ENCODE results near the gene ASB8.
A peak's percentile ranks its signal among the peaks of the same experiment; 100 is the strongest.

Gene ASB8, protein sequence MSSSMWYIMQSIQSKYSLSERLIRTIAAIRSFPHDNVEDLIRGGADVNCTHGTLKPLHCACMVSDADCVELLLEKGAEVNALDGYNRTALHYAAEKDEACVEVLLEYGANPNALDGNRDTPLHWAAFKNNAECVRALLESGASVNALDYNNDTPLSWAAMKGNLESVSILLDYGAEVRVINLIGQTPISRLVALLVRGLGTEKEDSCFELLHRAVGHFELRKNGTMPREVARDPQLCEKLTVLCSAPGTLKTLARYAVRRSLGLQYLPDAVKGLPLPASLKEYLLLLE

DNA sequence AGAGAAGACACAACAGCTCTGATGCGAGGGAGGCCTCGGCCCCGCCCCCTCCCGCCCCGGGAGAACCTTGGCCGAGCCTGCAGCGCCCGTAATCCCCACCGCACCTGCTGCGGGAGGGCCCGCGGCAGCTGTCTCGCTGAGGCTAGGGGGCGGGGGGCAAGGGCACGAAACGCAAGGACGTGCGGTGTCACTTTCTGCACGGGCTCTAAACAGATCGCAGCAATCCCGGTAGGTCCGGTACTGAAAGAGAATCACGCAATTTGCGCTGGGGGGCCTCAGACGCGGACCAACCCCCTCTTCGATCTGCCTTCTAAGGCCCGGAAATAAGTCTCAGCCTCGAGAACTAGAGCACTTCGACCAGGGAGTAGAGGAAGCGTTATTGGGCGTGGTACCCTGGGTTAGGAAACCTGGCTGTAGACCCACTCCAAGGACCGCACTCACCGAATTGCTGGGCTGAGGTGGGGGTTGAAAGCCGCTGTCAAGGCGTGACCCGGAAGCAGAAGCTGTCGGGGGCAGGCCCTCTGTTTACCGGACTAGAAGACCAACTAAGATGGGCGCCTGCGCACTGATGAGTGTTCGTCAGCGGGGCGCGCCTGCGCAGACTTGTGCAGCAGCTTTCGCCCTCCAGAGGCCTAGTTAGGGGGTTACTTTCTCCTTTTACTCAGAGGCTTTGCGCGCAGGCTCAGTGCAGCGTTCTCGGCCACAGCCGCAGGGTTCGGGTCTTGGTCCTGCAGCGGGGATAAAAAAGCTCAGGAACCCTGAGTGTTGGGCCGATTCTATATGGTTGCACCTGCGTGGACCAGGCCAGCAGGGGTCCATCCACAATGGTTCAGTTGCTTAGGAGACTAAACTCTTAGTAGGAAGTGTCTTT lies at the start of gene ASB8:
Gene ASB8 (minus strand): TSS at position 498 of the 871 bp plus-strand sequence. CDS start 4,019 bp downstream, outside the sequence.
- peak; percentile 98 for DNase-seq (ENCODE audit: low read depth in 2 of 2)

DNA sequence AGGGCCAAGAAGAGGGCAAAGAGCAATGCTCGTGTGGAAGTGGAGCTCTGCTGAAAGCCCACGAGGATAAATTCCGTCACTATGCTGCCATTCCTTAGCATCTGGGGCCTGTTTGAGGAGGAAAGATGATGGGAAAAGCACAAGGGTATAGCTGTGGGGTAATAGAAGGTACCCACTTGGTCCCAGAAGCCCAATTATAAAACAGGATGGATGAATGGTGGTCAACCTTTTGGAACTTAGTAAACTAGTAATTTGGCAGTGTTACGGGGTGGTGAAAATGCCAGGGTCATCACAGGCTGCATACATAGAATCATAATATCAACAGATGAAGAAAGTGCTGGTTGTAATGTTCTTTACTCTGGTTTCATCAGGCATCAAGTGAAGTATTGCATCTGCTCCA lies 45.9 kb upstream of the ASB8 start, which contains the start of gene OR10AD1:
Gene OR10AD1 (minus strand): TSS at position 101 of the 400 bp plus-strand sequence. CDS start 0 bp downstream, at position 101.
- DNase-seq (ENCODE audit: low read depth in 2 of 2) = no peak

DNA sequence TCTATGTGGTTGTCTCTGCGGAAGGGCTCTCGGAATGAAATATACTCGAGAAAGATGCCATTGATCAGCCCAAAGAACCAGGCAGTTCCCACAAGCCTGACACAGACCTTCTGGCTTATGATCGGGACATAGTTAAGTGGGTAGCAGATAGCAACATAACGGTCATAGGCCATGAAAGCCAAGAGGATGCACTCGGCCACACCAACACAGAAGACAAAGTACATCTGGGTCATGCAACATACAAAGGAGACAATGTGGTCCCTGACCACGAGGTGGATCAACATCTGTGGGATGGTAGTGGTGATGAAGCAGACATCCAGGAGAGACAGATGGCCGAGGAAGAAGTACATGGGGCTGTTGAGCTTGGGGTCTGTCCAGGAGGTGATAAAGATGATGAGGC lies 45.5 kb upstream of the ASB8 start:
- no peak for DNase-seq (ENCODE audit: low read depth in 2 of 2)

DNA sequence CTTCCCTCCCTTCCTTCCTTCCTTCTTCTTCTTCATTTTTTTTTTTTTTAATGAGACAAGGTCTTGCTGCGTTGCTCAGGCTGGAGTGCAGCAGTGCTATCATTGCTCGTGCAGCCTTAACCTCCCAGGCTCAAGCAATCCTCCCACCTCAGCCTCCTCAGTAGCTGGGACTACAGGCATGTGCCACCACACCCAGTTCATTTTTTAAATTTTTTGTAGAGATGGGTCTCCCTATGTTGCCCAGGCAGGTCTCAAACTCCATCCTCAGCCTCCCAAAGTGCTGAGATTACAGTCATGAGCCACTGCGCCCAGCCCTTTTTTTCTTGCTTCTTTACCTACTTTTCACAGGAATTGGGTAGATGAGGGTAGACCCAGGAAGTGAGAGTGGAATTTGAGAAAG lies 44.2 kb upstream of the ASB8 start:
- no peak for DNase-seq (ENCODE audit: low read depth in 2 of 2)

DNA sequence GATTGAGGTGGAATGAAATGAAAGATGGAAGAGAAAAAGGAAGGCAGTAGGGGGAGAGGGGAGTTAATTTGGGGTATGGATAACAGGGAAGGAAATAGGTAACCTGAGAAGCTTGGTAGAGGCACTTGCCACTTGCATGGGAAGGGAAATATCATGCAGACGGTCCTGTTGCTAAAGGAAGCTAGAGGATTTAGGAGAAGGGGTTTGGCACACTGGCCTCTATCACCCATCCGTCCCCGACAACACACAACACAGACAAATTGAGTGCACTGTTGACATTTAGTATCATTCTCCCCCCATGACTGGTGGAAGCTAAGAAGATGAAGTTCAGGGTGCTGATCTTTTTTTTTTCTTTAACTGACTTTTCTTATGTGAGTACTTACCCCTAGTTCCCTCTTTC lies 43.8 kb upstream of the ASB8 start:
- DNase-seq (ENCODE audit: low read depth in 2 of 2) = no peak

DNA sequence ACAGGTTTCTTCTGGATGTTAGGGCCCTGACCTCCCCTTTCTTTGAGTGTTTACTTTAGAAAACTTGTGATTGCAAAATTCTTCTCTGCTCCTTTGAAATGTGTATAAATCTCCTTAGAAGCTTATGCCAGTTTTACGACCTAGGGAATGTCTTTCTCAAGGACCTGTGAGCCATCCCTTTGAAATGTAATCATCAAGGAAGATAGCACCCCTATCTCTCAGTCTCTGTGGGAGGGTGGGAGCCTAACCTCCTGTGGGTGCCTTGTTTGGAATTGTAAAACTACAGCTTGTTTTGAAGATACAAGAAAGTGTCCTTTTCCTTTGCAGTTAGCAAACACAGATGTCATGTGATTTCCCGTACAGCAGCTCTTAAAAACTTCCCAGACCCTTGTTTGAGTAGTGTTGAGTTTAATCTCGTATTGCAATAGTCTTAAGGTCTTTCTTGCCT lies 42.5 kb upstream of the ASB8 start:
- DNase-seq (ENCODE audit: low read depth in 2 of 2) = no peak

DNA sequence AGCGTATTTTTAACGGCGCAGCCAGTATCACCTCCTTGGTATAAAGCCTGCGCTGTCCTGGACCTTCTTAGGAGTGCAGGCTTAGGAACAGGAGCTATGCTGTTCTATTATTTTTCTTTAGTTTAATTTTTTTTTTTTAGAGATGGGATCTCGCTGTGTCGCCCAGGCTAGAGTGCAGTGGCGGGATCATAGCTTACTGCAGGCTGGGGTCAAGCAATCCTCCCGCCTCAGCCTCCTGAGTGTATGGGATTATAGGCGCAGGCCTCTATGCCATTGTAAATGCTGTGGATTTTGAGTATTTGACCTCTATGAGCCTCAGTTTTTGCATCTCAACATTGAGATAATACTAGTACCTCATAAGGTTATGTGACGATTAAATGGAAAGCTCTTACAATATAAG lies 41.7 kb upstream of the ASB8 start:
- DNase-seq (ENCODE audit: low read depth in 2 of 2) = no peak

DNA sequence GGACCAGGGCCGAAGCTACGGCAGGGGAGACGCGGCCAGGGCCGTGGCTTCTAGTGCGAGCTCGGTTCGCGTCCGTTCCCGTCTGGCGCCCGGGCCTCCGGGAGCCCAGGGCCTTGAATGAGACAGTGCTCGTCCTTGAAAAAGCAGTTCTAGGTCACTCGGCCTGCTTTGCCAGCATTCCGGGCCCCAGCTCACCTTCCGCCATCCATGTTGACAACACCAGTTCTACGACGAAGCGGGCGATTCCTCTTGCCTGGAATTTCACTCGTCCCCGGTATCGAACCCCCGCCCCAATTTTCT lies 41.3 kb upstream of the ASB8 start:
- no peak for DNase-seq (ENCODE audit: low read depth in 2 of 2)

DNA sequence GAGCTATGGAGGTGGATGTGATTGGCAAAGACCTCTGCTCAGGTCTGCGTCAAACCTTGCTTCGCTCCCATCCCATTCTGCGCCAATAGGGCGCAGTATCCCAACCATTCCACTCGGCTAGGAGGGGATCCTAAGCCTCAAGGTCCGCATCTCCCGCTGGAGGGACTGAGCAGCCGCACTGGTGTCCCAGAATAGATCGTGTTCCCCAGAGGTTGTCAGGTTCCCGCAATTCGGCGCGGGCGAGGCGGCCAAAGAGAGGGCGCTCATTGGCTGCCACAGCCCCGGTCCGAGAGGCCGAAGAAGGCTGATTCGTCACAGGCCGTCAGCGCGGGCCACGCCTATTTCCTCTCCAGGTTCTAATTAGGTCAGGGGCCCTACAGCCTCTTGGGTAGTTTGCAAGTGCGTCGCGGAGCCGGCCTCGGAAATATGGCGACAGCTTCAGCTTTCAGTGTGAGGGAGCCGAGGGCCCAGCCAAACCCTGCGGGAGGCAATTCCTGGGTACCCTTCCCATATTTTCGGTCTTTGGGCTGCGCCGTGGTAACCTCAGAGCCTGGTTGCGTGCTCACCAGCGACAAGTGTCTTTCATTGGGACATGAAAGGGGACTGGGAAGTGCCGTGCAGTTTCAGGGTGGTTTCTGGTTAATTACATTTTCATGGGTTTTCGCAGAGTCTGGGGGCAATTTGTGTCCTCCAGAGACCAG lies 40.8 kb upstream of the ASB8 start:
- DNase-seq (ENCODE audit: low read depth in 2 of 2) = peak; percentile 84 to 91

DNA sequence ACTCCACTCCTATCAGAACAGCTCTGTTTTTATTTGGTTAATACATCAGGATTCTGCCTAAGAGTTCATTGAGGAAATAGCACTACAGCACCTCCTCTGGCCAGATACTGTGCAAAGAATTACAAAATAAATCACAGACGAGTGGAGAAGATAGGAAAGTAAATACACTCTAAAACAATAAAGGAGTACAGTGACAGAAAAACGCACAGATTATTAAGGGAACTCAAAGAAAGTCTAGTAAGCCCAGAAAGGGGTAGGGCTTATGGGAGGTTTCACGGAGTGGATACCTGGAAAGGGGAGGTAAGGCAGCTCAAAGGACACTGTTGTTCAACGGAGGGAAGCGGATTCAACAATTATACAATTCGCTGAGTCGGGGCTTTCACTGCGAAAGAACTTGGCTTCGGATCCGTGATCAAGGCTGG lies 40.2 kb upstream of the ASB8 start:
- no peak for DNase-seq (ENCODE audit: low read depth in 2 of 2)

DNA sequence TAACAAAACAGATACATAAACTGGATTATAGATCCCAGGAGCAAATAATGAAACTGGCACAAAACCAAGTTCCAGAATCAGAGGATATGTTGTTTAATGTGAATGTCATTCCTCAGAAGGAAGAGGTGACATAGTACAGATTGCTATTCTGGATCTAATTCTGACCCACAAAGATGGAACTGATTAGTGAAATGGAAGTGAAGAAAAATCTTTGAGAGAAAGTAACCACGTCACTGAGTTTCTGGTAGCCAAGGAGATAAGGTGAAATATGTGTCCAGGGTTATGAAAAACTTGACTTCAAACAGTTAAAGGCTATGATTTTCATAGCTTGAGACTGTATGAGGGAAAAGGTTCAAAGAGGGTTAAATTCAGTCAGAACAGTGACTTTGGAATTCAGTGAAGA lies 37.5 kb upstream of the ASB8 start:
- no peak for DNase-seq (ENCODE audit: low read depth in 2 of 2)

DNA sequence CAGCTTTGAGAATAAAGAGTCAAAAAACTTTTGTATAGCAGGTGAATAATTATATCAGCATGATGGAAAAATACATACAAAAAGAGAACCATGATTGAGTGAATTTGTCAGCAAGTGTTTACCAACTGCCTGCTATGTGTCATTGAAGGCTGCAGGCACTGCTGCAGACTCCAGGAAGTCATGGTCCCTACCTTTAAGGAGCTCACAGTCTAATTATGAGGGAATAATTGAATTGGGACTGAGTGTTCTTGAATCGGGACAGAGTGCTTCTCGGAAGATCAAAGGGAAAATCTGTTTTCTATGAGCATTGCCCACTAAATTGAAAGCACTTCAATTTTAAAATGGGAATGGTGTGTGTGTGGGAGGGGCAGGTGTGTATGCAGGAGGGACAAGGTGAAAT lies 36.3 kb upstream of the ASB8 start:
- no peak for DNase-seq (ENCODE audit: low read depth in 2 of 2)

DNA sequence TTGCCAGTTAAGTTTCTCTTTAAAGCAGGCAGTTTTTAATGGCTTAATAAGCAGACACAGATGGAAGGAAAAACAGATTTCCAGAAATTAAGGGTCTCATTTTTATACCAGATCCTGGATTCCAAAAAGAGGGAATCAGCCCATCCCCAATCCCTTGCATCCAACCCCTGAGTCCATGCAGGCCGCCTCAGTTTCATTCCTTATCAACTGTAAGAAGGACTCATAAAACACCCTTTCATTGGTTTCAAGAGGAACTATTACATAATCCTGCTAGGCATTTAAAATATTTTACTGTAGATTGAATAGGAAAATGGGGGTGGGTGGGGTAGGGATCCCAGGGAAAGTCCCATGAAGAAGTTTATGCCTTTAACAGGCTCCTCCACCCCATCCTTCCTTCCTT lies 35.5 kb upstream of the ASB8 start:
- DNase-seq (ENCODE audit: low read depth in 2 of 2) = no peak

DNA sequence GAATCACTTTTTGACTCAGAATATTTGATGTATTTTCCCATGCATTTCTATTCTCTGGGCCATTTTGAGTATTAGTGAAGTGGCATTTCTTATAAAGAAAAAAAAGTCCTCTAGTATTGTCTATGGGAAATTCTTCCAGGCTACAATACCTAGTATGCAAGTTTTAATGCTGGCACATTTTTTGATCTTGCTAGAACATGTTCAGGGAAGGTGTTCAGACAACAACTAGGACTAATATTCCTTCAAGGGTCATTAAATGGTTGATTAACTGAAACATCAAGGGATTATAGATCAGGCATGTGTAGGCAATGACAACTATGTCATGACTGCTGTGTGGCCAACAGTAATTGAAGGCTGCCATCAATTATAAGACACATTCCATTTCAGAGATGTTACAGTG lies 33.8 kb upstream of the ASB8 start:
- DNase-seq (ENCODE audit: low read depth in 2 of 2) = no peak

DNA sequence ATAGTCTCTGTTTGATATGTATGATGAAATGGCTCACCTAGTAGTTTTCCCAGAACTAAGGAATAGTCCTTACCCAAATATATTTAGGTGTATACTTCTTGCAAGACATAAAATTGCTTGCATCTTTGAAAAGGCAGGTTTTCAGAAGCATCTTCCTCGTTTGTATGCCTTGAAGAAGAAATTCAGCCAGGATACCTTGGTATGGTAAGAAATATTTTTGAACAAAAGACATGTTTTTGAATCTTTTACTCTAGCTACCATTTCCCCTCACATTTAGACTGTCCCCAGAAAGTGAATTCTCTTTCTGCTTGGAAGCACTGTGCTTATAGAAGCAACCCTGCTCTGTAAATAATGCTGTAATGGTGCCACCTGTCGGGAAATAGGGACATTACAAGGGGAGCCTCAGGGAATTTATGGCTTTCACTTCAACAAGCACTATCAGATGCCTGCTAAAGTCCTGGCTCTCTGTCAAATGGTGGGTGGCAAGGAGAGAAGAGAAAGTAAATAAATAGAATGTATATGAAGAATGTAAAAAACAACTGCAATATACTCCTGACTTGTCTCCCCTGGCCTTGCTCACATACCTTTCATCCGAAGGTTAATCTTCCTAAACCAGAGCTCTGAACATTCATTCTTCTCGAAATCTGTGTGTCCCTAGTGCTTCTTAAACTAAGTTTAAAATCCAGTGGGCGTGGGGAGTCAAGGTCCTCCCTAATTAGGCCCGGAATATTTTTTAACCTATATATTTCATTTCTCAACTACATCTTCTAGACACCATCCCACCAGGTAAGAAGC lies 32.2 kb upstream of the ASB8 start:
- peak in 1 of 2 donors; percentile 63 for DNase-seq (ENCODE audit: low read depth in 2 of 2)

DNA sequence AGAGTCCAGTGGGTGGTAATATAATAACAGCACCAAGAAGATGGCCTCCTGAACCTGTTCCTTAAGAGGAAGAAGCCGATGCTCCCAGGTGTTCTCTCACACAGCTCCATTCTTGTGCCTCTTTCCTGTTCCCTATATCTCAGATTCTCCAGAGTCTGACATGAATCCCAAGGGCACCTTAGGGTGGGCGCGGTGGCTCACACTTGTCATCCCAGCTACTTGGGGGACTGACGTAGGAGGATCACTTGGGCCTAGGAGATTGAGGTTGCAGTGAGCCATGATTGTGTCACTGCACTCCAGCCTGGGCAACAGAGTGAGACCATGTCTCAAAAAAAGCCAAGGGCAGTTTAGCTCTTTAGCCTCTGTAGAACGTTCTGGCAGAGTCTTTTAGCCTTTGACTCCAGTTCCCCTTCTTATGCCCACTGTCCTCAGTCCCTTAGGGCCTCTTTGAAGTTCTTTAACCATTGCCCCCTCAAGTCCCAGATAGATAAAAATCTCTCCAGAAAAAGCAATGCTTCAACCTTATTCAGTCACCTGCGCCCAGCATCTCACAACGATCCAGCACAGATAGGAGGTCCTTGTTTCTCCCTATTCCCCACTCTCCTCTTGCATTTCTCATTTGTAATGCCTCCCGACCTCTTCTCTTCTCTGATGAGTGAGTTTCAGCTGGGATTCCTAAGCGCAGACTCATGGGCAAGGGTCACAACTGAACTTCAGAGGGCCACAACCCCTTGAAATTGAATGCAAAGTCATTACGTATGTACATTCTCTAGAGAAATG lies 30.8 kb upstream of the ASB8 start:
- DNase-seq (ENCODE audit: low read depth in 2 of 2) = no peak

DNA sequence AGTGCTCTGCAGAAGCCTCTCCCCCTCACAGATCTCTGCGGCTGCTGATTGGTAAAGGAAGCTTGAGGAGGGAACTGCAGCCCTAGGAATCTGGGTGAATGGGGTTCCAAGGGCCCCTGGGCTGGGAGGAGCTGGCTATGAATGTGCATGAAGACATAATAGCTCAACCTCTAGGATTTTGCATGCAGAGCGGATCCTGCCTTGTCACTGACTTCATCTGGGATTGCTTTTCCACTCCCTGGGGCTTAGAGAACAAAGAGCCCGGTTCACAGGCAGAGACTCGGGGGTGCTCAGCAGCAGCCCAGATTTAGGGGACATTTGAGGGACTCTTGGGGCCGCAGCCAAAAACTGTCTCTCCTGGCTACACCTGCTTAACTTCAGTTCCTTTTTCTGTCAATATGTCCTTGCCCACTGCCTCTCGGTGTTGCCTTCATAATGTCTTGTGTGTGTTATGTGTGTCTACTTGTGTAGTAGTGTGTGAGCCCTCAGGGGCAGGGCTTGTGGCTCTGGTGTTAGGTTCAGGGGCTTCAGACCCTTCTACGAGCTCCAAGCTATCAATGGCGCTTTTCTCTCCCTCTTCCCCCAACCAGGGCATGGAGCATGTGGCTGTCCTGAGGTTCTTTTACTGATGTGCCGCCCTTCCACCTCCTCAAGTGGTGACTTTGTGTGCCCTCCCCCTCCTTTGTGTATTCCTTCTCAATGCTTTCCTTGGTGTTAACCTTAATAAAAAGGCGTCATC lies 28.0 kb upstream of the ASB8 start:
- DNase-seq (ENCODE audit: low read depth in 2 of 2) = no peak

DNA sequence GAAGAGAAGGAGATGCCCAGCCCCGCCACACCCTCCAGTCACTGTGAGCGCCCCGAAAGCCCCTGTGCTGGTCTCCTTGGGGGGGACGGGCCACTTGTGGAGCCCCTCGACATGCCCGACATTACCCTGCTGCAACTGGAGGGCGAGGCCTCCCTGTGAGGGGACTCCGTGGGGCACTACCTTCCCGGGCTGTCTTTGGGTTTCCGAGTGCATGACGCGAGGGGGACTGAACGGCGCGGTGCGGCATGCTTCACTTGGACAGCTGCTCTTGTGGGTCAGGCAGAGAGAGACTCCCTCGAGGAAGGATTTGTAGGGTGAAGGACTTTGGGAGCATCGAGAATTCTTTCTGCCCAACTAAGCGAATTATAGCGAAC lies 27.2 kb upstream of the ASB8 start:
- no peak for DNase-seq (ENCODE audit: low read depth in 2 of 2)

DNA sequence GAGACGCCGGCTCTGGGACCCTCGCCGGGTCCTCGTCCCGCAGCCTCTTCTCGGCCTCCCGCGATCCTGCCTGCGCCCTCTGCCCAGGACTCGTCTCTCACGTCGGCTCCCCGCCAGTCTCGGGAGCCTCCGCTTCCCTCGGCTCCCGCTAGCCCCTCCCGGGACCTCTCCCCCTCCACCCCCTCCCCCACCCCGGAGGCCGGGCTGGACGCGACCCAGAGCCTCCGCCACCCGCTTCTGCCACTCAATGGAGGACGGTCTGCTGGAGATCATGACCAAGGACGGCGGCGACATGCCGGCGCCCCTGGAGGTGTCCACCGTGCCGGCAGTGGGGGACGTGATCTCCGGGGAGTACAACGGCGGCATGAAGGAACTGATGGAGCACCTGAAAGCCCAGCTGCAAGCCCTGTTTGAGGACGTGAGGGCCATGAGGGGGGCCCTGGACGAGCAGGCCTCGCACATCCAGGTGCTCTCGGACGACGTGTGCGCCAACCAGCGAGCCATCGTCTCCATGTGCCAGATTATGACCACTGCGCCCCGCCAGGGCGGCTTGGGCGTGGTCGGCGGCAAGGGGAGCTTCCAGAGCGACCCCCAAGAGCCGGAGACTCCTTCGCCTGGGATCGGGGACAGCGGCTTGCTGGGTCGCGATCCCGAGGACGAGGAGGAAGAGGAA lies 26.7 kb upstream of the ASB8 start:
- DNase-seq (ENCODE audit: low read depth in 2 of 2) = no peak
